ENCODE results near the gene TFB1M.

Gene TFB1M

DNA sequence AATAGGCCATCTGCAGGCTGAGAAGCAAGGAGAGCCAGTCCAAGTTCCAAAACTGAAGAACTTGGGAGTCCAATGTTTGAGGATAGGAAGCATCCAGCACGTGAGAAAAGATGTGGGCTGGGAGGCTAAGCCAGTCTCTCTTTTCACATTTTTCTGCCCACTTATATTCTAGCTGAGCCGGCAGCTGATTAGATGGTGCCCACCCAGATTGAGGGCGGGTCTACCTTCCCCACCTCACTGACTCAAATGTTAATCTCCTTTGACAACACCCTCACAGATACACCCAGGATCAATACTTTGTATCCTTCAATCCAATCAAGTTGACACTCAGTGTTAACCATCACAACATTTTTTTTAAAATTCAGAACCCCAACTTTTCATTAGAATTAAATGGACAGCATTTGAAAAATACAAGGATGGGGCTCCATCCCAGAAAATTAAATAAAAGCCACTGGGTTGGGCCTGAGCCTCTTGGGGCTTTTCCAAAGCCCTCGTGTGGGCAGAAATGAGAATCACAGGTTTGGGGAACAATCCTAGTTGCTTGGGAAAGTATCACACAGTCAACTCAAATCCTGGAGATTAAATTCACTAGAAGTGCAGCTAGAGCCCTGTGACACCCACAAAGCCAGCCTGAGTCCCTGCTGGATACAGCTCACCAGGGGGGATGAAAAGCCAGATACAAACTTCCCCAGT lies 48.3 kb downstream of the TFB1M start:
- in situ Hi-C loops (cut with MboI; ENCODE audit: low sequenced_read_pairs) = loop anchor here (25.0 kb wide), 1 partner anchor 329 kb away; no protein-coding TSS in a partner anchor

DNA sequence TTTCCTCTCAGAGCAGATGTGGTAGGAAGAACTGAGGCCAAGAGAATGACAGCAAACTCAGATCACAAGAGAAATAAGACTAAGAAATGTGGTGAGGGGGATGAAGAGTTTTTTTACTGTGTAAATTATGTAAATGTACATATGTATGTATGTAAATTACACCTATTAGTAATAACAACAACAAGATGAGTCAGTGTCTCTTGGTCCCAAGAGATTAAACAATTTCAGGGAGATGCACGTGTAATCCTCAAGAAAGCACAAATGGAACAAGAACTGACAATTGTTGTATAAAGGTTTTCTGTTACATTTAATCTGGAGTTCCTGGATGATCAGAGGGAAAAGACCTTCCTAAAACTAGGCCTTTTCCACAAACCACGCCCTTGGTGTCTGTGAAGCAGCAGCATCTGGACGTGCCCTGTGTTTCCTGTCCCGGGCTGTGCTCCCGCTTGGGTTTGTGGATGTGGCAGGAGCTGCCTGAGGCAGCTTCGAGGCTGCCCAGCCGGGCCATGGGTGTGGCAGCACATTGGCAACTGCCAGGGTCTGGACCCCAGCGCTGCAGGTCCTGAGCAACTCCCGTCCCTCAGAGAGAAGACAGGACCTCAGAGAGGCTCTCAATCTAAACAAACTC lies 49.5 kb downstream of the TFB1M start:
- in situ Hi-C loops (cut with MboI; ENCODE audit: low sequenced_read_pairs) = loop anchor here (25.0 kb wide), 1 partner anchor 328 kb away; no protein-coding TSS in a partner anchor

DNA sequence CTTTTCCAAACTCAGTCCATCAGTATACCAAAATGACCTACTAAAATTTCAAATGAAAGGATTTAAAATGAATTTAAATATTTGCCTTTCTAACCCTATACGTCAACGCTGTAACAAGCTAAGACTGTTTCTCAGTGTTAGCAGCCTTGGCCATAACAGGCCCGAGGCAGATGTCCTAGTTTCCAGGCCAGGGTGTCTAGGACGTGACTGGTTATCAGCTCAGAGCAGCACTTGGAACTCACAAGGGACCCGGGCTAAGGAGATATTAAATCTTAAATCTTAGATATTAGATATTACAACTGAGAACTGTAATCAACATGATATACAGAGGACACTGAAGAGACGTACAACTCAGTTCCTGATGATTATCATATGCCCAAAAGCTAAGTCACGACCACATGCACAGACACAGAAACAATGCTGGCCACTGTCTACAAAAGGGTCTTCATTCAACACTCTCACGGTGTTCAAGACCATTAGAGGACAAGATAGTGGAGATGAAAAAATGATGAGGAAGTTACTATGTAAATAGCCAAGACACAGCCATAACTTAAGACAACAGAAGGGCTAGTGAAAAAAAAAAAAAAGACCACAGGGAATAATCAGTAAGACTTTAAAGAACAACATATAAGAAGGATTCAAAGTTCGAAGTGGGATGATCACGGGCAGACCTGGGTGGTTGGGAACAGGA lies 50.8 kb downstream of the TFB1M start, which contains the start of gene CLDN20:
Gene CLDN20, plus strand, starts transcription at position 641 of the 691 bp plus-strand sequence. CDS start 11,707 bp downstream, outside the sequence.
- in situ Hi-C loops (cut with MboI; ENCODE audit: low sequenced_read_pairs) = loop anchor here (25.0 kb wide), 1 partner anchor 326 kb away; no protein-coding TSS in a partner anchor

DNA sequence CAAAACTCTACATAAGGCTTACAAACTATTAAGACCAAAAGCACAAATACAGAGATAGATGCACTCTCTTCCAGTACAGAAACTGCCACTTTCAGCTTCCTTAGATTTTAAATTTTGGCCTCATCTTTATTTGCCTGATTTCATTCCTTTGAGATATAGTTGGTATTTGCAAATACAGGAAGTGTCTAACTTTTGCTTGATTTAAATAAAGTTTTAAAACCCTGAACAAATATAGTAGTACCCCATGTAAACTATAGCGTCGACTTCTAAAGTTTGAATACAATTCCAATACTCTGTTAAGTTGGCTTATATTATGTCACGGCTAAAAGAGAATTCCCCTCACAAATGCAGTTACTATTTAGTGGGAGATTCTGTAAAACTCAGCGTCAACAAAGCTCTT lies 51.6 kb downstream of the TFB1M start:
- in situ Hi-C loops (cut with MboI; ENCODE audit: low sequenced_read_pairs) = loop anchor here (25.0 kb wide), 1 partner anchor 325 kb away; no protein-coding TSS in a partner anchor

DNA sequence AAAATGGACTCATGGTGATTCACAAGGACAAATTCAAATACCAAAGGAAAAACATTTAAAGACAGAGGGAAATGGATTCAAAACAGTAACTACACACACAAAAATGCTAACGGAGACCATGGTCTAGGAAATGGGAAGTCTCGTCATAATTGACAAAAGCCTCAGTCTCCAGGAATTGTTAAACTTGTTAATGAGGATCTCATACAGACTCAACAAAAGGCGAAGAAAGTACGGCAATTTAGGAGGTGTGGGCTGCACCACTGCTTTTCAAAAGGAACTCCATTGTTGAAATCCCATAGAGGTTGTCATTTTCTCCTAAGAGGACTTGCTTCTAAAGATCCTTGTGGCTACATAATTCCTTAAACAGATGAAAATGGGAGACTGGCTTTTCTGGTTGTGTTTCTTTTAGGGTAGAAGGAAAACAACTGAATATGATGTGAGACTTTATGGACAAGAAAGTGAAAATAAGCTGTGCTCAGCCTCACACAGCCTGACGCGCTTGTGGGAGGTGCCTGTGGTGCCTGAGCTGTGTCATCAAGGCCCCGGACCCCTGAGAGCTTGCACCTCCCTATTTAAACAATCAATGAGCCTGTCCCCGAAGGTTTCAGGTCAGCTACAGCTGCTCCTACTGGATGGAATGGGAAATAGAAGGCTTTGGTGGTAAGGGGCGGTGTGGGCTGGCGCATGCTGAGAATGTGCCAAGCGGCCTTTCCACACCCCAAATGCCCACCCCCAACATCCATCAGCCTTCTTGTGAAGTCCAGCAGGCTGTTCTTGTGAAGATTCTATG lies 53.0 kb downstream of the TFB1M start:
- in situ Hi-C loops (cut with MboI; ENCODE audit: low sequenced_read_pairs) = loop anchor here (25.0 kb wide), 1 partner anchor 324 kb away; no protein-coding TSS in a partner anchor

DNA sequence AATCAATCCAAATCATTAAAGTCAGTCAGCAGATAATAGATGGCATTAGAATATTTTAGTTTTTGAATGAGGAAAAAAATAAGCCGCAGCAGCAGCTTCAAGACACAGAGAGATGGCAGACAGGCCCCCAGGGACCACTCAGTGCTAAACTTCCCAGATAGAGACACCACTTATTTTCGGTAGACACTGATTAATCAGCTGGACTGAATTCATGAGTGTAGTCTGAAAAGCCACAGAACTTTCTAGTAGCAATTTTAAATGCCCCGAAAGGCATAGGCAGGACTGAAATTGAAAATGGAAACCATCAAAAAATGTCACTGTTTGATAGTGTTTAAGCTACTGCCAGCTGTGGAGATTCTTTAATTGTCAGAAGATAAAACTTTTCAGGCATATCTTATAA lies 53.6 kb downstream of the TFB1M start:
- in situ Hi-C loops (cut with MboI; ENCODE audit: low sequenced_read_pairs) = loop anchor here (25.0 kb wide), 1 partner anchor 323 kb away; no protein-coding TSS in a partner anchor

DNA sequence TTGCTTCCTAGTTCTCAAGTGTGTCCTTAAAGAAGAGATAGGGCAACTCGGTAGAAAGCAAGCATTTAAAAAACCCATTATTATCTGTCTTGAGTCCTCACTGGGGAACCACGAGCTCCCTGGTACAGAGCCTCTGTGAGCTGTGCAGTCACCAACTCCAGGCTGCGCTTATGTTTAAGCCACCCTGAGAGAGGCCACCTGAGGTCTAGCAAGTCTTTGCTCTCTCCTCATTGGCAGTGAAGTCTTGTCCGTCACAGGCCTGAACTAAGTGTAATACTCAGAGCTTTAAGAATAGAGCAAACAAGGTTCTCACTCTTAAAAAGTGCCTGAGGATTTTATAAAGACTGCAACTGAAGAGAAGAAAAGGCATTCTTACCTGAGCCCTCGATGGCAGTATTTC lies 54.4 kb downstream of the TFB1M start:
- in situ Hi-C loops (cut with MboI; ENCODE audit: low sequenced_read_pairs) = loop anchor here (25.0 kb wide), 1 partner anchor 323 kb away; no protein-coding TSS in a partner anchor

DNA sequence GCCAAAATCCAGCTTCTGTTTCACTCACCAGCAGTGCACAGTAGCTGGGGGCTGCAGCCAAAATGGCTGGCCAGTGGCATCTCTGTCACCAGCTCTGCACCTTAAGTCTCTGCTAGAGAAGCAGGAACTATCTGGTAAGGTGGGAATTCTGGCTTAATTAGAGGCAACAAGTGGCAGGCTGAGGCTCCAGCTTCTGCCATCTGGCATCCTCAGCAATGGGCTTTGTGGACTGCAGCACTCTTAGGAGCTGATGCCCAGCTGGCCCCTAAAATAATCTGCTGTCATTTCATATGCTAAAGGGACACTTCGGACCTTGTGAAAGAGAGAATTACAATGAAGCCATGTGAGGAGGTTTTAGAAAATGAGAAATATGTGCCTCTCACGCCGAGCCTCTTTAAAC lies 55.1 kb downstream of the TFB1M start:
- in situ Hi-C loops (cut with MboI; ENCODE audit: low sequenced_read_pairs) = loop anchor here (25.0 kb wide), 1 partner anchor 322 kb away; no protein-coding TSS in a partner anchor

DNA sequence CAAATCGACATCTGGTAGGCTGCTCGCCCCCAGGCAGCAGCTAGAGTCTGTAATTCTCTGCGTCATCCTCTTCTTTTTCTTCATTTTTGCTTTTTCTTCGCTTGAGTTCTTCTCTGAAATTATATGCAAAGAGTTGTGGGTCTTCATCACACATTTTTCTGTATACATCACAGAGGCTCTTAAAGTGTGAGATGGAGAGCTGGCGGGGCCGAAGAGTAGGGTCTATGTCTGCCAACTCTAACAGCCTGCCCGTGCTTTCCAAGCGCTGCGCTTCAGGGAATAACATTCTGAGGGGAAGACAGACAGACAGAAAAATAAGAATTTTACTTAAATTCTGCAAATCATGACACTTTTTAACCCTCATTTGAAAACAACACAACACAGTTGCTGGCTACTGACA lies 56.5 kb downstream of the TFB1M start:
- in situ Hi-C loops (cut with MboI; ENCODE audit: low sequenced_read_pairs) = loop anchor here (25.0 kb wide), 1 partner anchor 320 kb away; no protein-coding TSS in a partner anchor

DNA sequence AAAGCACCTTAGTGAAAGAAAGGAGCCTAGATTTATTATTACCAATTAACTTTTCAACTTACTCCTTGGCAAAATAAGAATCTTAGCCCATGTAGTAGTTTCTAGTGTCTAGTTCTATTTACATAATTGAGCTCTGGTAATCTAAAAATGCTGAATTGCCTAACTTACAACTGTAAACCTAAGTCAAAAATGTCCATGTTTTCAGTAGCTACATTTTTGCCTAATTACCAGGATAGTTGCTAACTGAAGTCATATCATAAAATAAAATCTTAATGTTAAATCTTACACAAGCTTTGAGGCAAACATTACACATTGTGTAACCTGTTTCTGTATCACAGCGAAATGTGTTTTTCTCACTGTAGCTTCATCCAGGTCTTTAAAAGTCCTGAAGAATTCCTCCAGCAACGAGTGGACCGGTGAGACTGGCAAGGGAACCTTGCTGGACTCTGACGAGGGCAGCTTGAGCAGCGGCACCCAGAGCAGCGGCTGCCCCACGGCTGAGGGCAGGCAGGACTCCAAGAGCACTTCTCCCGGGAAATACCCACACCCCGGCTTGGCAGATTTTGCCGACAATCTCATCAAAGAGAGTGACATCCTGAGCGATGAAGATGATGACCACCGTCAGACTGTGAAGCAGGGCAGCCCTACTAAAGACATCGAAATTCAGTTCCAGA lies 58.0 kb downstream of the TFB1M start:
- in situ Hi-C loops (cut with MboI; ENCODE audit: low sequenced_read_pairs) = loop anchor here (25.0 kb wide), 1 partner anchor 319 kb away; no protein-coding TSS in a partner anchor

DNA sequence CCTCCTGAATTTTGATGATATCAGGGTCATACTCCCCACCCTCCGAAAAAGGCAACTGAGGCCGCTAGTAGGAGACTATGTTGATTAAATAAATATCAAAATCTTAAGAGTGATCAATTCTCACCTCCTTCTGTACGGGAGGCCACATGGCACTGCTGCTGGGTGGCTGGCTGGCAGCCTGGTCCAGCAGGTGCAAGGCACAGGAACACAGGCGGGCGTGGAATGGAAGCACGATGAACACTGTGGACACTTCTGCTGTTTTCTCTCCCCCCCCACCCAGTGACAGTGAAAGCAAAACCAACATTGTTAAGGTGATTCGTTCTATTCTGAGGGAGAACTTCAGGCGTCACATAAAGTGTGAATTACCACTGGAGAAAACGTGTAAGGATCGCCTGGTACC lies 60.1 kb downstream of the TFB1M start:
- in situ Hi-C loops (cut with MboI; ENCODE audit: low sequenced_read_pairs) = loop anchor here (25.0 kb wide), 1 partner anchor 317 kb away; no protein-coding TSS in a partner anchor

DNA sequence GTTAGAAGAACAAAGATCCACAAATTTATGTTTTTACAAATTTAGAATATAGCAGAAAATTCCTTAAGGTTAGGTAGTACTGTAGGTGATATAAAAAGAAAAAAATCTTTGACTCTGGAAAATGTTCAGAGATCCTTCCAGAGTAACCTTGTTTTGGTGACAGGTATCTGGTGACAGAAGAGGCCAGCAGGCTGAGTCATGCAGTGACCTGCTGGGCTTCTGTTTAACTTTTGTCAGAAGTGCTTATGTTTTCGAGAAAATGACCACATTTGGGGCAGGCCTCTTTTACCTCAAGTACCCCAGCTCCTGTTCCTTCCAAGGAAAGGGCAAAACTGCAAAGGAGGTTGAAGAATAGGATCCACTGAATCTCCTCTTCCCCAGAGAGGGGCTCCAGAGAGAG lies 60.9 kb downstream of the TFB1M start:
- in situ Hi-C loops (cut with MboI; ENCODE audit: low sequenced_read_pairs) = loop anchor here (25.0 kb wide), 1 partner anchor 316 kb away; no protein-coding TSS in a partner anchor

DNA sequence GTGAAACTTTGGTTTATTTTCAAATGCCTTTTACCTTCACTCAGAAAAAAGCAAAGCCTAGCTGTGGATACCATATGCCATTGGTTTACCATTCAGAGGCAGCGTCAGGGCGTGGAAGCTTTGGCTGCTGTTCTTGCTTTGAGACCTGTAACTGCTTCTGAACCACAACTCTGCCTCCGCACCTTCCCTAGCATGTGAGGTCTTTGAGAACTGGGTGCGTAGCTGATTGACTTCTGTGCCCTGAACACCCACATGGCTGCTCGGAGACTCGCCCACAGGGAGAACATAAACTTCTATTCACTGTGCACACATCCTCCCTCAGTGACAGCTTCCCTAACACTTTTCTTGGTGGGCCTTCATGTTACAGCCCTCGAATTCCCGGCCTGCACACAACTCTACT lies 61.7 kb downstream of the TFB1M start:
- in situ Hi-C loops (cut with MboI; ENCODE audit: low sequenced_read_pairs) = loop anchor here (25.0 kb wide), 1 partner anchor 315 kb away; no protein-coding TSS in a partner anchor

DNA sequence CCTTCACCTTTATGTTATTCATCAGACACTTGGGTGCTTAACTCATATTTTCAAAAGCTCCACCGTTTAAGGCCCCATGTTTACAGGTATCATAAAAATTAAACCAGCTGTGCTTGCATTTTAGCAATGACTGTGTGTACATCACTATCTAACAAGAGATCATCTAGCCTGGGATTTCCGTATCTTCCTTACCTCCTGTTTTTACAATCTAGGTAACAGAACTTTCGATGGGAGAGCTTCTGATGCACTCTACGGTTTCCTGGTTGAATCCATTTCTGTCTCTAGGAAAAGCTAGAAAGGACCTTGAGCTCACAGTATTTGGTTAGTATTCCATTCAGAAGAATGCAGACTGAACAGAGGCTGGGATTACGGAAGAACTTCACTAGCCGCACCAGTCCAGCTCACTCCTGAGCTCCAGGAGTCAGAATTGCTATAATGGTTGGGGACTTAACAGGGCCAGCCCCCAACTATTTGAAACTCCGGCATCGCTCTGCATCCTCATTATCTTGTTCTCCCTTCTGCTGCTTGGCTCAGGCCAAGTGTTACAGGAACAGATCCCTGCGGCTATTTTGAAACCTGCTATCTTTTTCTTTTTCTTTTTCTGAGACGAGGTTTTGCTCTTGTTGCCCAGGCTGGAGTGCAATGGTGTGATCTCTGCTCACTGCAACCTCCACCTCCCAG lies 63.4 kb downstream of the TFB1M start:
- in situ Hi-C loops (cut with MboI; ENCODE audit: low sequenced_read_pairs) = loop anchor here (25.0 kb wide), 1 partner anchor 314 kb away; no protein-coding TSS in a partner anchor

DNA sequence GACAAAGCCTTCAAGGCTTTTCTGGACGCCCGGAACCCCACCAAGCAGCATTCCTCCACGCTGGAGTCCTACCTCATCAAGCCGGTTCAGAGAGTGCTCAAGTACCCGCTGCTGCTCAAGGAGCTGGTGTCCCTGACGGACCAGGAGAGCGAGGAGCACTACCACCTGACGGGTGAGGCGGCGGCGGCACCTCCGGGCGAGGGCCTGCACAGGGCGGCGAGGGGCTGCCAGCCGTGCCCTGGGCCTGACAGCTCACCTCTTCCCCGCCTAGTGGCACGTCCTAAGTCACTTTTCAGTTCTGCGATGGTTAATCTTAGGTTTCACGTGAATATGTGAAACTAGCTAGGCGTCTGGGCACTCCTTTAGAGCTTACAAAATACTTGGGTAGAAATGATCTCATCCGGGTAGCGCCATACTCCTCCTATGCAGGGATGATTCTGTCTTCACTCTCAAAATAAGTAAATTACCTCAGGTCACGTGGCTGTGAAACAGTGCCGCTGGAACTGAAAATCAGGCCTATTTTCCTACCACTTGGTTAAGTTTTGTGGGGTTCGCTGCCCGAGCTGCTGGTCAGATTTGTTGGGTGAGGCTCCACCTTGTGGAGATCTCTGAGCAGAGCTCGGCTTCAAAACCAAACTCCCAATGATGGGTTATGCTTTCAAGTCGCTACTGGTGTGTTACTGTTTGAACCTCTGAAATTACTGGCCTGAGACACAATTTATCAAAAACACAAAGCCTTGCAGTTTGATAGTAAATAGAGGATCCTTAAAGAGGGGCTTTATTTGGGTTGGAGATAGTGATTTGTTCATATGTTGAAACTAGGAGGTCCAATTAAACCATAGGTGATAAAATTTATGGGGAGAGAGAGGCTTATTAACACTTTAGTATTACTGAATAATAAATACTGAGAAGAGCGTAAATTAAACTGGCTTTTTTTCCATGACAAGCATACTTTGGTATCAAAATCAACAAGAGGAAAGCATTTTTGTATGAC lies 66.0 kb downstream of the TFB1M start:
- in situ Hi-C loops (cut with MboI; ENCODE audit: low sequenced_read_pairs) = no loop called here

DNA sequence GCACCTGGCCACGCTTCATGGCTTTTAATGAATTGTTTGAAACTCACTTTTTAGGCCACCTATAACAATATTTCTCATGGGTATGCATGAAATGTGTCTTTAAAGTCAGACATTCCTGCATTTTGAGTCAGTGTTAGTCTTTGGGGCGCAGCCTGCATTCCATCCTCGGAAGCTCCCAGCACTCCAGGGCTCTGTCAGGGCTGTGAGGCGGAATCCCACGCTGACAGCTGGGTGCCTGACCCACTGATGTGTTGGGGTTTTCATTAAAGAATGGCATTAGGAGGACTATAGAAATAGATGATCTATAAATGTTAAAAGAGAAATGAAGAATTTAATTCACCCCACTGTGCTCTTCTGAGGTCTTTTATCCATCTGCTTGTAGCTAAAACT lies 66.7 kb downstream of the TFB1M start:
- in situ Hi-C loops (cut with MboI; ENCODE audit: low sequenced_read_pairs) = no loop called here

DNA sequence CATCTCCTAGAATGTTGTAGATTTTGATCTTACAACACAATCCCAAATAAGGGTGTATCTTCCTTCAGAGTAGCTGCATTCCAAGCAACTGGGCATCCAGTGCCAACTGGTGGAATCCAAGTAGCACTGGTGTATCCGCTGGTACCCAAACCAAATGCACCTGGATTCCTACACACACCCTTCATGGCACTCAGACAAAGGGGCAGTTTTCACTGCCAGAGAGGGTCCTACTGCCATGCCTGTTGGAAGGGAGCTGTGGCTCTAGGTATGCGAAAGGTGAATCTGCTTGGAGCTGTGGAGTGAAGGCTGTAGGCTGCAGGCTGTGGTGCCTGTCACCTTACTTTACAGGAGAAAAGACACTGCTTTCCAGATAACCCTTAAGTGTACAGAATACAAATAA lies 67.5 kb downstream of the TFB1M start:
- in situ Hi-C loops (cut with MboI; ENCODE audit: low sequenced_read_pairs) = no loop called here

DNA sequence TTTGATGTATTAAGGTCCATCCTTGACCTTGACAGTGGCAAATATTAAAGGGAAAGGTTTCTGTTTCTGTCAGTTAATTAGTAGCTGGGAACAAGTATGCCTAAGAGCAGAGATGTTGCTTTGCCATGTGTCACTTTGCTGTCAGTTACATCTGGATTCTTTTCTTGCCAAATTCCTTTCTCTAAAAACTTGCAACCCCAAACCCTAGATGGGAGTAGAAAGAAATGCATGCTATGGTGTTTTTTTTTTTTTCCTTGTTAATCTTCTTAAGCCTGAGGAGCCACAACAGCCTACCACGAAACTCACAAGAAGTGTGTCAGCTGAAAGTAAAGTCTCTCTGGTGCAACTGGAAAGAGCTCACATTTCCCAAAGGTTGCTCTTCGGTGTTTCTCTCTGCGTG lies 68.5 kb downstream of the TFB1M start:
- in situ Hi-C loops (cut with MboI; ENCODE audit: low sequenced_read_pairs) = no loop called here
